GM12892 (cell line): ENCODE measurements around the gene PRDM16.

ENCODE experiments used
- DNase-seq: peaks from one replicate; pipeline ENCODE4 v3.0.0; 2011; ENCODE audit not compliant: insufficient read length
- FAIRE-seq: peaks from 2 replicates; lab custom pipeline; 2011; peaks lifted over from hg19 to GRCh38; lab: Jason Lieb, UNC
- POLR2A ChIP-seq: IDR thresholded peaks from 2 replicates; pipeline ENCODE4 v1.6.1; 2011; ENCODE audit warnings: low read depth, low read length, control low read depth
- POLR2AphosphoS5 ChIP-seq: IDR thresholded peaks from 2 replicates; pipeline ENCODE4 v1.6.1; 2011; ENCODE audit warnings: low read depth, low read length, control low read depth
- TAF1 ChIP-seq: IDR thresholded peaks from 2 replicates; pipeline ENCODE4 v1.6.1; 2011; ENCODE audit warnings: low read depth, mild to moderate bottlenecking, control low read depth, low read length, borderline replicate concordance

The PRDM16 gene

DNA sequence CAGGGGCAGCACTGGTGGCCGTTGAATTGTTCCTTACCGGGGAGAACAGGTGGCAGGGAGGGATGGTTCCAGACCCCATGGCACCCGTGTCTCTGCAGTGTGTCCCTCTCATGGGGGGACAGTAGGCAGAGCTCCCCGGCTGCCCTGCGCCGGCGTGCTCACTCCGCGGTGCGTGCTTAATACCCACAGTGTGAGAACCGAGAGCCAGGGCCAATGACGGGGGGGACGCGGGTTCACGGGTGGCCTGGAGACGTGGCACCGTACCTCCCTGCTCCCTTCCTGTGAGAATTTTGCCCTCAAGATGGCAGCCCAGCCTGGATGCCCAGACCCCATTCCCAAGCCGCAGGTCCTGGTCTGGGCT, 47.1 kb downstream of the PRDM16 start:
- no peak for FAIRE-seq
- TF ChIP-seq POLR2A (no peak), TAF1 (no peak), POLR2AphosphoS5 (no peak)
- DNase-seq = no peak

DNA sequence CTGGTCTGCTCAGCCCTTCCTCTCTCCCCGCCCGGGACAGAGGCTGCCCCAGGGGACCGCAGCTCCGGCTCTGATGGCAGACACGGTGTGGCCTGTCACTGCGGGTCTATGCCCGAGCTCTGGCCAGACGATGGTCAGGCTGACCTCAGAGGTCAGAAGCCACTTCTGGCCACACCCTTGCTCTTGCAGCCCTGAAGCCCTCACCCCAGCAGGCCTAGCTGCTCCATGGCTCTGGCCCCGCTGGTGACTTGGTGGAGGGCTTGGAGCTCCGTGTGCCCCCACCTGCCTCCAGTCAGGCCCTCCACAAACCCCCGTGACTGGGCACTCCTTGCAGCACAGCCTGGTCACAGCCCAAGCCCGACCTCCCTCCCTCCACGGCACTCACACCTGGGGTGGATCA, 47.6 kb downstream of the PRDM16 start:
- TF ChIP-seq POLR2A (no peak), TAF1 (no peak), POLR2AphosphoS5 (no peak)
- no peak for FAIRE-seq
- no peak for DNase-seq

DNA sequence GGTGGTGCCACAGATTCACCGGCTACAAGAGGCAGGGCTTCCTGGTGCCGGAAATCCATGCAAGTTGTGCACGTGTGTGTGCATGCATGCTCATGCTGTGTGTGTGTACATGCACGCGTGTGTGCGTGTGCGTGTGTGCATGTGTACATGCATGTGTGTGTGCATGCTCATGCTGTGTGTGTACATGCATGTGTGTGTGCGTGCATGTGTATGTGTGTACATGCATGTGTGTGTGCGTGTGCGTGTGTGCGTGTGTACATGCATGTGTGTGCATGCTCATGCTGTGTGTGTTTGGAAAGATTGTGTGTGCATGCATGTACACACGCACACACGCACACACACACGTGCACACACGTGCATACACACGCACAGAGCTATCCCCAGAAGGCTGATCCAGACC, 48.9 kb downstream of the PRDM16 start:
- no peak for FAIRE-seq
- no peak for TF ChIP-seq TAF1
- no peak for TF ChIP-seq POLR2A
- no peak for TF ChIP-seq POLR2AphosphoS5
- no peak for DNase-seq

DNA sequence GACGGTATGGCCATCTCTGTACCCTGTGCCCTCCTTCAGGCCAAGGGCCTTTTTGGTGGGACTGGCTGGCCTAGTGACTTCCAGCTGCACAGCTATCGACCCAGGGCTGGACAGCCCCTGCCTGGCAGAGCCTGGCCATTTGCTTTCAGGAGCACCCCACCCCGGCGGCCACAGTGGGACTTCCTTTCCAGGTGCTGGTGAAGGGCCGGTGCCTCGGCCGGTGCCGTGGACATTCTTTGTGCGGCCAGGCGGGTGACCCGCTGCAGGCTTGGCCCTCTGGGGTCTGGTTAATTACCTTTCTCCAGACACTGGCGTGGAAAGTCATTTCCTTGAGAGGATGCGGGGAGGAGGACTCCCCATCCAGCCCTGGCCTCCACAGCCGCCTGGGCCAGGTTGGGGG, 50.1 kb downstream of the PRDM16 start:
- FAIRE-seq = no peak

DNA sequence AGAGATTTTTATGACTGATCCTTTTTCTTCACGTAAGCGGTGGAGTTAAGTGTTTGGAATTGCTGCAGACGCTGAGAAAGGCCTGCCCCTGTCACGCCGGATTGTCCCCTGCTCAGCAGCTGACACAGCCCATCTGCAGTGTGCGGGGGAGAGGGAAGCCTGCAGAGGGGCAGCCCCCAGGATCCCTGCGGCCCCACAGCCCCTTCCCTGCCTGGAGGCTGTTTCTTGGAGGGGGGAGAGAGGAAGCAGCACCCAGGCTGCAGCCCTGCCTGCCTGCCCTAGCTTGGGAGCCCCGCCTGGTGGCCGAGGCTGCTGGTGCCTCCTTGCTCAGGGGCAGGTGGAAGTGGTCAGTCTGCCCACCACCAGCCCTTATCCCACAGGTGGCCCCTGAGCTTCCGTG, 50.7 kb downstream of the PRDM16 start:
- FAIRE-seq (no peak), DNase-seq (no peak)
- TF ChIP-seq POLR2A (no peak), TAF1 (no peak), POLR2AphosphoS5 (no peak)

More for the DNA sequence above, 50.1 kb downstream of the PRDM16 start:
- no peak for TF ChIP-seq POLR2A
- no peak for TF ChIP-seq POLR2AphosphoS5
- no peak for TF ChIP-seq TAF1
- no peak for DNase-seq

DNA sequence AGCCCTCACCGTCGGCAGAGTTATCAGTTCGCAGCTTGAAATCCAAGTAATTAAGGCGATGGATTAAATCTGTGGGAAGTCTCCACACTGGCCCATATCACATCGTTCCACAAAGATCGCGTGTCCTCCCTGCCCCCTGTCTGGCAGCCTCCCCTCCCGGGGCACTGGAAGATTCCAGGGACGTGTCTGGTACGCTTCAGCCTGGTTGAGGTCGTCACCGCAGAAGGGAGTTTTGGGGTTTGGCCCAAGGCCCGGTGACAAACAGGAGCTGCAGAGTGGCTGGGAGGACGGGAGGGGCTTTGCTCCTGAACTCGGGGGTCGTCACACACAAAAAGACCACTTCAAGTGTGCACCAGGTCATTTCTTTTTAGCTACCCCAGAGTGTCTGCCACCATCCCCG, 51.1 kb downstream of the PRDM16 start:
- FAIRE-seq (no peak), DNase-seq (no peak)
- TF ChIP-seq TAF1 = no peak
- TF ChIP-seq POLR2A = no peak
- TF ChIP-seq POLR2AphosphoS5 = no peak

DNA sequence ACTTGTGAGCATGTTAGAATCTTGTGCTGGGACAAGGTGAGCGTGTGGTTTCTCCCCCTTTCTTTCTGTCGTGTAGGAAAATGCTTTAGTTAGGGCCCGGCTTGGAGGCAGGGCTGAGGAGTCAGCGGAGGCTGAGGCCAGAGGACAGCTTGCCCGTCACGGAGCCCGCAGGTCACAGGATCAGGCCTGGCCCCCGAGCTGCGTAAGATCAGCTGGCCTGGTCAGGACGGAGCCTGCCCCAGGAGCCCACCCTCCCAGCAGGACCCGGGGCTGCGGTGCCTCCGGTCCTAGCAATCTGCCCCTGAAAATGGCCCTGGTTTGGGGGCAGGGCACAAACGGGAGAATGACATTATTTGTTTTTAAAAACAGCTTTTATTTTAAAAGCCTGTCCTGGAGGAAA, 52.0 kb downstream of the PRDM16 start:
- no peak for TF ChIP-seq POLR2A
- TF ChIP-seq POLR2AphosphoS5 = no peak
- TF ChIP-seq TAF1 = no peak
- DNase-seq (no peak), FAIRE-seq (no peak)

DNA sequence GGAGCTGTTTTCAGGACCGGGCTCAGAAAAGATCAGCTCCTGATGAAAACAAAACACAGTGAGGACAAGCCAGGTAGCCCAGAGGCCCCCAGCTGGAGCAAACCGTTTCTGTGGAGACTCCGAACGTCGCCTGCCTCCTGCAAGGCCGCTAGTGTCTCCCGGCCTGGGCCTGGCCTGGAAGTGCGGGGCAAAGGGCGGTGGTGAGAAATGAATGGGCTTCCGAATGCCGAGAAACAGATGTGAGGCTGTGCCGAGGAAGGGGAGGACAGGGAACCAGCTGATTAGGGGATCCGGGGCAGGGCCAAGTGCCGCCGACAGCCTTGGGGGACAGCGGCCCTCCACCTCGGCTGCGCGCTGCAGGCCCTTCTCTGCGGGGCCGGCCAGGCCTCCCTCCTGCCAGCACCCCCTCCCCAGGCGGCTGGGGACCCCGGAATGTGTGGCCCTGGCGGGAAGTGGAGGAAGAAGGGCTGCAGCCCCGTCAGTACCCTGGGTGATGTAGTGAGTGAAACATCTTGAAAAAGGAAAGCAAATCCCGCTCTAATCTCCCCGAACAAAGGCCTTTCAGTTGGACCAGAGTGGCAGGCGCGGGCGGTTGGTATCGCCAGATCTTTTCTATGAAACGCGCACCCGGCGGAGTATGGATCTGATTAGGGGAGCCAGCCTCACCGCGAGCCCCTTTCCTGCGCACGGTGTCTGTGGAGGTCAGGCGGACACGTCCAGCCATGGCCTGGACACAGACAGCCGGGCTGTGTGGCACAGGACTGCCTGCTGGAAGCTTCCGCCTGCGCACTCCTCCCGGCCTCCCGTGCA, 52.6 kb downstream of the PRDM16 start:
- DNase-seq (no peak), FAIRE-seq (no peak)
- TF ChIP-seq POLR2A (no peak), POLR2AphosphoS5 (no peak)

DNA sequence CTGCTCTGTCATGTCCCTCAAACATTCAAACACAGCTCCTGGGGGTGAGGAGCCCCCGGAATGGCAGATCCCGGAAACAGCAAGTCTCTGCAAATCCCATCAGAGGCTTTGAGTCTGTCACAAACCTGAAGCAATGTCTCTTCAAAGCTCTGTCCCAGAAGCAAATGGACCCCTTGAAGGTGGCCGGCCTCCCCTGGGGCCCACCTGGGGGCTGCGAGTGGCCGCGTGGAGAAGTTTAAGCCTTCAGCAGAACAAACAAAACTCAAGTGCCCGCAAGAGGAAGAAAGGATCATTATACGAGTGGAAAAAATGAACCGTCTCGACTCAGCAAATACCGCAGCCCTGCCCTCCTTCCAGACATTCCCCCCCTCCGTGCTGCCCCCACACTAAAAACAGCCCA, 53.3 kb downstream of the PRDM16 start:
- no peak for TF ChIP-seq POLR2AphosphoS5
- TF ChIP-seq TAF1 = no peak
- no peak for TF ChIP-seq POLR2A
- DNase-seq (no peak), FAIRE-seq (no peak)

DNA sequence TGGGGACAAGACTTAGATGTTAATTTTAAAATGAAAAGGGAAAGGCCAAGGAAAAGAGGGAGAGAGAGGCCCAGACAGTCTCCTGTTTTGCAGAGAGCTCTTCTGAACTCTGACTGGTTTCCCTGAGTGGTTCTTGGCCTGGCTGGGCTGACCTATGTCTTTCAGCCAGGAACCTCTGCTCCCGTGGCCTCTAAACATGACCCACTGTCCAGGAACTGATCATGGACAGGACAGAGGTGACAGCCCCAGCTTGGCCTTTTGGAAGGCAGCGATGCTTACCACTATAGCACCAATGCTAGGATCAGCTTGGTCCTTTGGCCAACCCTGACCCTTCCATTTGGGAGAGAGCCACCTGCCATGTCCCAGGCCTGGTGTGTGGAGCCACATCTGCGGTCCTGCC, 55.2 kb downstream of the PRDM16 start:
- FAIRE-seq (no peak), DNase-seq (no peak)
- TF ChIP-seq TAF1 = no peak
- no peak for TF ChIP-seq POLR2AphosphoS5
- no peak for TF ChIP-seq POLR2A

DNA sequence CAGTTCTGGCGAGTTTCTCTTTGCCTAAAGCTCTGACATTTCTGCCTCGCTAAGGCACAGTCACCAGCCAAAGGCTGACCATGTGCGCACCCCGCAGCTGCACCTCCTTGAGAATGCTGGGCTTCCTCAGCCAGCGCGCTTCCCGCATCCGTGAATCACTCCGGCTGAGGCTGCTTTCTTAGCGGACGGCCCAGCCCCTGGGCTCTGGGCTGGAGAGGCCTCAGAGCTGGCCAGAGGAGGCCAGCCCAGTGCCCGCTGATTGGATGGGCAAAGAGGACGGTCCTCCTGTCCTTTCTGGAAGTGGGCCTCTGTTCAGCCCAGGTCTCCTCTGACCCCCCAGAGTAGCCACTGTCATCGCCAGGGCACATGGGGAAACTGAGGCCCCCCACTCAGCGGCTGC, 56.1 kb downstream of the PRDM16 start:
- no peak for FAIRE-seq
- DNase-seq = no peak
- no peak for TF ChIP-seq TAF1
- TF ChIP-seq POLR2AphosphoS5 = no peak
- no peak for TF ChIP-seq POLR2A

DNA sequence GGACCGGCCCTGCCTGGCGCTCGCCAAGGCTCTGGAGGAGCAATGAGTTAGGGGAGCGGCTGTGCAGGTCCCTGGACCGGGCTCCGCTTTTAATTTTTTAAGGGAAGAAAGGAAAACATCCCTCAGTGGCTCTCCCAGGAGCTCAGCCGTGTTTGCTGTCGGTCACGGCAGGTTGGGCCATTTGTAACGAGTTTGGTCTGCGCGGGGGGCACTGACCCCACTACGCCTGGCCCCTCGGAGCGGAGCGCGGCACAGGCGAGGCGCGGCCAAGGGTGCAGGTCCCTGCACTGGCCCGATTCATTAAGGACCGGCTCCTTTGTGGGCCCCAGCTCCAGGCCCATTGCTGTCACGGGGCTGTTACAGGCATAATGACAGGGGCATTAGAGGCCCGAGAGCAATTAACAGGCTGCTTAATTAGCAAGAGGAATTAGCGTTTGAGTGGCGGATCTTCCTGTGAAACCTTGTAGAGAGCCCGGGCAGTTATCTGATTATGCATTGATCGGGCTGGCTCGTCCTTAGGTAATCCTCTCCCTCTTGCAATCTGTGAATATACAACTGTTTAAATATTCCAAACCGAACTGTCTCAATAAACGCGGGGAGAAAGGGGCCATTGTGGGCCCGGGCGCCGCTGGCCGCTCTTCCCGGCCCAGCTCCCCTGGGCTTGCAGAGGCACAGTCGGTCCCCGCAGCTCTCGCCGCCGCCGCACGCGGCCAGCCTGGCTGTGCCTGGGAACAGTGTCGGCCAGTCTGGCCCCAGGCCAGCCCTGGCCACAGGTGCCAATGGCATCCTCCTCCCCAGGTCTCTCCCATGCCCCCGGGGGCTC, 56.8 kb downstream of the PRDM16 start:
- no peak for FAIRE-seq

More for the DNA sequence above, 56.8 kb downstream of the PRDM16 start:
- DNase-seq = no peak
- TF ChIP-seq TAF1 (no peak), POLR2A (no peak), POLR2AphosphoS5 (no peak)
